ENCODE measurements around the gene CLIC4.

CLIC4 gene

GRCh38 chr1:24849672-24850295 is 104.5 kb downstream of the CLIC4 start:
- Histone ChIP-seq H3K27me3 (ENCODE audit: insufficient read depth, low read depth) (no peaks in the 10 kb centered on the region; the same call in 1 of the 2 replicates), H3K4me1 (ENCODE audit: low read depth, poor library complexity, severe bottlenecking) (peaks cover 17% of the 10 kb centered on the region), H3K9ac (no peak overlapping the region), H3K27ac (no peak overlapping the region), H3K79me2 (ENCODE audit: insufficient read depth, low read depth) (no peaks in the 10 kb centered on the region), H3K4me3 (IDR thresholded peaks at IDR 0.05; ENCODE audit: insufficient read depth, low read depth, low read length) (no peak overlapping the region), H2AFZ (ENCODE audit: low read depth) (no peak overlapping the region), H4K20me1 (ENCODE audit: insufficient read depth) (no peaks in the 10 kb centered on the region), H3K36me3 (ENCODE audit: insufficient read depth) (no peaks in the 10 kb centered on the region), H3K4me2 (no peak overlapping the region)
- peak; percentile 48; the same call in 1 of the 2 replicates for TF ChIP-seq CTCF (conservative IDR thresholded peaks at IDR 0.05; ENCODE audit: low read depth, low read length)

GRCh38 chr1:24850328-24850920 is 105.2 kb downstream of the CLIC4 start:
- H3K4me2 ChIP-seq: no peak overlapping the region
- H2AFZ ChIP-seq (ENCODE audit: low read depth): no peak overlapping the region
- H3K9ac ChIP-seq: no peak overlapping the region
- H3K36me3 ChIP-seq (ENCODE audit: insufficient read depth): no peaks in the 10 kb centered on the region
- H3K4me1 ChIP-seq (ENCODE audit: low read depth, poor library complexity, severe bottlenecking): peaks cover 17% of the 10 kb centered on the region
- H3K4me3 ChIP-seq (IDR thresholded peaks at IDR 0.05; ENCODE audit: insufficient read depth, low read depth, low read length): no peak overlapping the region
- no peaks in the 10 kb centered on the region for H3K79me2 ChIP-seq (ENCODE audit: insufficient read depth, low read depth)
- no peaks in the 10 kb centered on the region; the same call in 1 of the 2 replicates for H3K27me3 ChIP-seq (ENCODE audit: insufficient read depth, low read depth)
- H4K20me1 ChIP-seq (ENCODE audit: insufficient read depth): no peaks in the 10 kb centered on the region
- H3K27ac ChIP-seq: no peak overlapping the region
- no peak for TF ChIP-seq CTCF (conservative IDR thresholded peaks at IDR 0.05; ENCODE audit: low read depth, low read length)

GRCh38 chr1:24853649-24854048 is 108.4 kb downstream of the CLIC4 start:
- no peaks in the 10 kb centered on the region; the same call in 1 of the 2 replicates for H3K27me3 ChIP-seq (ENCODE audit: insufficient read depth, low read depth)
- H3K79me2 ChIP-seq (ENCODE audit: insufficient read depth, low read depth): no peaks in the 10 kb centered on the region
- no peaks in the 10 kb centered on the region for H4K20me1 ChIP-seq (ENCODE audit: insufficient read depth)
- H3K4me1 ChIP-seq (ENCODE audit: low read depth, poor library complexity, severe bottlenecking): peaks cover 16% of the 10 kb centered on the region
- H3K36me3 ChIP-seq (ENCODE audit: insufficient read depth): no peaks in the 10 kb centered on the region
- no peak overlapping the region for H3K4me2 ChIP-seq
- no peak for TF ChIP-seq CTCF (conservative IDR thresholded peaks at IDR 0.05; ENCODE audit: low read depth, low read length)
- H3K4me3 ChIP-seq (IDR thresholded peaks at IDR 0.05; ENCODE audit: insufficient read depth, low read depth, low read length): no peak overlapping the region
- no peak overlapping the region for H3K27ac ChIP-seq
- no peak overlapping the region for H2AFZ ChIP-seq (ENCODE audit: low read depth)
- no peak overlapping the region for H3K9ac ChIP-seq

DNA sequence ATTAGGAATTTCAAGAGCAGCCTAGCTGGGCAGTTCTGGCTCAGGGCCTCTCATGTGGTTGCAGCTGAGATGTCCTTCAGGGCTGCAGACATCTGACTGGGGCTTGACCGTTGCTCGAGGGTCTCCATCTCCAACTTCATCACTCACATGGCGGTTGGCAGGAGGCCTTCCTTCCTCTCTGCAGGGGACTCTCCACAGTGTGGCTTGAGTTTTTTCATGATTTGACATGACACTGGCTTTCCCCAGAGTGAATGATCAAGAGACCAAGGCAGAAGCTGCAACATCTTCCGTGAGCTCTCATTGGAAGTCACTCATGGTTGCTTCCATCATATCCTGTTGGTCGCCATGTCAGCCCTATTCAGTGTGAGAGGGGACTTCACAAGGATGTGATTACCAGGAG is 110.2 kb downstream of the CLIC4 start:
- Histone ChIP-seq H2AFZ (ENCODE audit: low read depth) (no peak overlapping the region), H3K4me1 (ENCODE audit: low read depth, poor library complexity, severe bottlenecking) (no peaks in the 10 kb centered on the region), H3K36me3 (ENCODE audit: insufficient read depth) (no peaks in the 10 kb centered on the region), H3K79me2 (ENCODE audit: insufficient read depth, low read depth) (no peaks in the 10 kb centered on the region), H4K20me1 (ENCODE audit: insufficient read depth) (no peaks in the 10 kb centered on the region), H3K4me3 (IDR thresholded peaks at IDR 0.05; ENCODE audit: insufficient read depth, low read depth, low read length) (no peak overlapping the region), H3K27me3 (ENCODE audit: insufficient read depth, low read depth) (no peaks in the 10 kb centered on the region), H3K27ac (no peak overlapping the region), H3K9ac (no peak overlapping the region), H3K4me2 (no peak overlapping the region)
- TF ChIP-seq CTCF (conservative IDR thresholded peaks at IDR 0.05; ENCODE audit: low read depth, low read length): no peak
